ENCODE data around the gene CYP3A5. TPM values are rescaled to one million over a fixed set of nuclear protein-coding genes. Genes with fewer than 3 reads are reported as not detected.
A peak's percentile ranks its signal among the peaks of the same experiment; 100 is the strongest.

The CYP3A5 gene
- total and polyA plus RNA-seq, 2 of the 13 experiments (the other 11 are each of a cell fraction or from before 2014, with no cell fraction given): 5.7 to 9.3 TPM

GRCh38 chr7:99693427-99694200 is 13.8 kb upstream of the CYP3A5 start (continued):
- TF ChIP-seq ZBTB2 (CRISPR knock-in tag; IDR thresholded peaks at IDR 0.05; ENCODE audit: low read depth) (no peak), SRSF1 (optimal IDR thresholded peaks at IDR 0.05; ENCODE audit: low read depth, low read length) (no peak), KLF15 (CRISPR knock-in tag; IDR thresholded peaks at IDR 0.05; ENCODE audit: borderline replicate concordance) (no peak), ZNF549 (CRISPR knock-in tag; IDR thresholded peaks at IDR 0.05) (no peak), ZBTB33 (CRISPR knock-in tag; IDR thresholded peaks at IDR 0.05) (no peak), ATF5 (CRISPR knock-in tag; IDR thresholded peaks at IDR 0.05; ENCODE audit: low read depth) (peak; percentile 63; the same call in 1 of the 2 replicates), ZNF607 (CRISPR knock-in tag; IDR thresholded peaks at IDR 0.05; ENCODE audit: borderline replicate concordance) (peak; percentile 16; the same call in 1 of the 2 replicates), ATF4 (CRISPR knock-in tag; IDR thresholded peaks at IDR 0.05) (0 out of 4 replicates have a peak, but pooled peaks of 1 of the 2 experiments have one; percentile 21), HOXA3 (CRISPR knock-in tag; IDR thresholded peaks at IDR 0.05) (peak; percentile 94), FOSL1 (CRISPR knock-in tag; IDR thresholded peaks at IDR 0.05; ENCODE audit: borderline replicate concordance) (no peak), ZNF510 (CRISPR knock-in tag; IDR thresholded peaks at IDR 0.05; ENCODE audit: low read depth) (no peak; the same call in 1 of the 2 replicates), SRSF4 (IDR thresholded peaks at IDR 0.05; ENCODE audit: low read depth, low read length, poor library complexity, severe bottlenecking) (no peak), DNMT3B (CRISPR knock-in tag; conservative IDR thresholded peaks at IDR 0.05) (0 out of 2 replicates have a peak, but pooled peaks have one; percentile 45), ZNF20 (CRISPR knock-in tag; IDR thresholded peaks at IDR 0.05) (0 out of 2 replicates have a peak, but pooled peaks have one; percentile 12), CSRNP1 (CRISPR knock-in tag; IDR thresholded peaks at IDR 0.05) (no peak), ZBTB7B (CRISPR knock-in tag; IDR thresholded peaks at IDR 0.05) (peak; percentile 91; the same call in 1 of the 2 replicates), ZNF737 (CRISPR knock-in tag; IDR thresholded peaks at IDR 0.05; ENCODE audit: borderline replicate concordance) (no peak), MTF1 (CRISPR knock-in tag; IDR thresholded peaks at IDR 0.05) (no peak), MED1 (CRISPR knock-in tag; IDR thresholded peaks at IDR 0.05) (peak; percentile 95), ZNF432 (CRISPR knock-in tag; IDR thresholded peaks at IDR 0.05; ENCODE audit: borderline replicate concordance) (no peak), IKZF1 (IDR thresholded peaks at IDR 0.05) (no peak)

Data from HepG2 (cell line).